SU-DHL-6 (cell line): ENCODE measurements around the gene BCAS1.

Experiments used
- CTCF ChIP-seq: fragments of 200-600 bp; sonication (generic); IDR thresholded peaks from one replicate; pipeline ENCODE4 v1.5.1; 2017; ENCODE audit warnings: antibody characterized with exemption, mild to moderate bottlenecking, low read length, moderate library complexity; ENCODE audit not compliant: insufficient read depth, poor library complexity, severe bottlenecking
- EZH2phosphoT487 ChIP-seq: fragments of 200-600 bp; sonication (generic), shearing (Covaris generic); conservative IDR thresholded peaks from 2 replicates; pipeline ENCODE4 v1.6.1; 2018; ENCODE audit warnings: mild to moderate bottlenecking, antibody characterized with exemption, low read length, moderate library complexity, mixed read lengths

GRCh38 chr20:54113566-54113965 lies 43.2 kb upstream of the BCAS1 start:
- TF ChIP-seq CTCF (no peak), EZH2phosphoT487 (no peak)
